ENCODE measurements around the gene LPP. TPM values are rescaled to one million over a fixed set of nuclear protein-coding genes. Genes with fewer than 3 reads are reported as not detected.
A peak's percentile ranks its signal among the peaks of the same experiment; 100 is the strongest.

The LPP gene
- total RNA-seq, 2 donors from 2014 or later, result 52.7 to 53.4 TPM

DNA sequence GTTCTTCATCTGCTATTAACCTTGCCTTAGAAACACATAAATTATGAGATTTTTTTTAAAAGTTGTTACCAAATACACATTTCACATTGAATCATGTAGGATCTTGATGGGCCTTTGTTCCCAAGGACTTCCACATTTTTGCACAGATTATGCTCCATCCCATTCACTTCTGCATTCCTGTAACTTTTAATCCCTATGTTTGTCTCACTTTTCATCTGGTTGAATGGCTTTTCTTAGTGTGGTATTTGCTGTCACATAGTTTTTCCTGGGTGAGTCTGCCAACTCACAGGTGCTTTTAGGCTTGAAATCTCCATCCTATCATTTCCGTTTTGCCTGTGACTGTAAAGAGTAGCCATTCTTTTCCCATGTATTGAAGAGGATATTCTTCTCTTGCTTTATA is 720.6 kb downstream of the LPP start:
- H3K27ac Mint-ChIP-seq, result no peak overlapping the region
- H3K36me3 Mint-ChIP-seq, result peaks cover 11 to 15% of the 10 kb centered on the region in 2 donors
- no peaks in the 10 kb centered on the region for H3K9me3 Mint-ChIP-seq
- no peak for ATAC-seq
- DNase-seq (ENCODE audit: low spot score in 2 of 2), result no peak

DNA sequence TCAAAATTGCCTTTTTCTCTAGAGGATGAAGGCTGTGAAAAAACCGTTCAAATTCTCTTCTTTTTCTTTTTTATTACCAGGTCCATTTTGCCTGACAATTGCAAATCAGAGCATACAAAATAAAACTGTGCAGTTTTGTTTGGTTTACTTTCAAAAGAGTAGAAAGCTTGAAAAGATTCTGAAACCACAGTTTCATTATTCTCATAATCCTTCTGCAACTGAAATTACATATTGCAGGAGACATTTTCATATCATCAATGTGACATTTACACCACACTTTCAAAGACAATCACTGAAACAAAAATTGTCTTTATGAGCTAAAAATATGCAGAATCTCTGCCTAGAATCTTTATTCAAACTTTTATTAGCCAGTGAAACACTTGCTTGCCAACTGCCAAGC is 721.5 kb downstream of the LPP start:
- H3K36me3 Mint-ChIP-seq, result peaks cover 11 to 15% of the 10 kb centered on the region in 2 donors
- ATAC-seq (peak in 1 of 2 donors; percentile 35), DNase-seq (ENCODE audit: low spot score in 2 of 2) (no peak)
- no peak overlapping the region for H3K27ac Mint-ChIP-seq
- no peaks in the 10 kb centered on the region for H3K9me3 Mint-ChIP-seq

DNA sequence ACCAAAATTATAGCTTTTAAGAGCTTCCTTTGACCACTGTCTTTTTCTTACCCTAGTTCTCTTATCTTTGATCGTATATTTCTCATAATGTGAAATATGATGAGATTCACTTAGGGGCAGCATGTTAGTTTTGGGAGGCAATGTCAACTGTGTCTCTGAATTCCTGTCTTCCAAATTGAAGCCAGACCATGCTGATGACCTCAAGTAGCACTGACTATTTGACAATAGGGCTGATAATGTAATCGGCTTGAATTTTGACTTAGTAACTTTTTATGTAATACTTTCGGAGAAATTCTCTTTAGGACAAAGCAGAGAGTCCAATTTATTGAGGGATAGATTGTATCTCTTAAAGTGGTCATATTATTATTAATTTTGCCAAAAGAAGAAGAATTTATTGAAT is 722.4 kb downstream of the LPP start:
- no peak for DNase-seq (ENCODE audit: low spot score in 2 of 2)
- Mint-ChIP-seq H3K9me3 (no peaks in the 10 kb centered on the region), H3K27ac (no peak overlapping the region), H3K36me3 (peaks cover 11 to 20% of the 10 kb centered on the region in 2 donors)
- ATAC-seq, result no peak

DNA sequence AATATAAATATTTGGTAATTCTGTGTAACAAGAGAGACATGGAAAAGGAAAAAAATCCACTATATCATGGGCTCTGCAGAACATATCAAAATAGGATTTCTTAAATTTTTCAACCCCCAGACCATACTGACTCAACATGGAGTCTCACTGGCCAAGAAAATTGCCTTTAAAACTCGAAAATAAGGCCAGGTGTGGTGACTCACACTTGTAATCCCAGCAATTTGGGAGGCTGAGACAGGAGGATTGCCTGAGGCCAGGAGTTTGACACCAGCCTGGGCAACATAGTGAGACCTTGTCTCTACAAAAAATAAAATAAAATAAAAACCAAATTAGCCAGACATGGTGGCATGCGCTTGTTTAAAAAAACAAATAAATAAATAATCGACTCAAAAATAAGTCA is 723.4 kb downstream of the LPP start:
- Mint-ChIP-seq H3K36me3 (peaks cover 18% of the 10 kb centered on the region in 2 donors), H3K9me3 (no peaks in the 10 kb centered on the region), H3K27ac (no peak overlapping the region)
- no peak for DNase-seq (ENCODE audit: low spot score in 2 of 2)
- no peak for ATAC-seq

DNA sequence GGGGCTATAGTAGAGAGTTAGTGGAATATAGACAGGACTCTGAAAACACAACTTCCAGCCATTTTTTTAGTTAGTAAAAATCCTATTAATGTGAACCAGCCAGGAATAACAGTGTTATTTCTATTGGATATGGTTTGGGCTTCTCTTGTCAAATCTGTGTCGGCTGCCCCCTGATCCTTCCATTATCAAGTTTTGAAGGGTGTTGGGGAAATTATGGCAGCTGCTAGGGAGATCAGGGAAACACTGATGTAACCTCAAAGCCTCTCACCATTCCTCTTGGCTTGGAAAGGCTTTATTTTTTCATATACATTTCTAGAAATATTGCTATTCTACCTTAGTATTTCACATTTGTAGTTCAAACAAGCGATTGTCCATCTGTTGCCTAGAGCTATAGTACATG is 724.1 kb downstream of the LPP start:
- Mint-ChIP-seq H3K36me3 (peaks cover 14 to 18% of the 10 kb centered on the region in 2 donors), H3K9me3 (no peaks in the 10 kb centered on the region), H3K27ac (no peak overlapping the region)
- no peak for ATAC-seq
- no peak for DNase-seq (ENCODE audit: low spot score in 2 of 2)

DNA sequence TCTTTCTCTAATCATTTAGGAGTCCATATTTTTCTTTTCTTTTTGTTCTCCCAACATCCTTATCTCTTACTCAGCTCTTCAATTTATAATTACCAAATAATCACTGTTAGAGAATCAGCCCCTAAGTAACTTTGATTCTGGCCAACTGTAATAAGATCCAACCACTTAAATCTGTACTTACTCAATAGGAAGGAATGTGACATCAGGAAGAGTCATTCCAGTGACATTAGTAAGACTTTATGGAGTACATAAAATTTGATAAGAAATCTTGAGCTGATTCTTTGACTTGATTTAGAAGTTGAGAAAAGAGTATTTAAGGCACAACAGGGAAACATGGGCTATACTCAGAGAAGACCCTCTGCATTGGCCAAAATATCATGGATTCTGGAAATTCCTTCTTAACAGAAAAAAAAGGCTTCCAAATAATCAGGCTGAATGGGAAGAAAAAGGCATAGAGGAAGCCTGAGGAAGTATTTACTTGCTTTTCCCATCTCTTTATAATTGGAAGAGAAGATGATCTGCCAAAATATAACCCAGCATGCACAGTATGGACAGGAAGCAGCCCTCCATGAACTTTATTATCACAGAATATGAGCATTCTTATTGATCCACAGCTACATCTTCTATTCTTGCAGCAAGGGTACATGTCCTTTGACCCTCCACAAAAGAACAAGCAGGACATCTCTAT is 728.1 kb downstream of the LPP start:
- Mint-ChIP-seq H3K36me3 (peaks cover 5 to 7% of the 10 kb centered on the region in 2 donors), H3K9me3 (no peaks in the 10 kb centered on the region), H3K27ac (no peak overlapping the region)
- ATAC-seq, result no peak
- no peak for DNase-seq (ENCODE audit: low spot score in 2 of 2)

DNA sequence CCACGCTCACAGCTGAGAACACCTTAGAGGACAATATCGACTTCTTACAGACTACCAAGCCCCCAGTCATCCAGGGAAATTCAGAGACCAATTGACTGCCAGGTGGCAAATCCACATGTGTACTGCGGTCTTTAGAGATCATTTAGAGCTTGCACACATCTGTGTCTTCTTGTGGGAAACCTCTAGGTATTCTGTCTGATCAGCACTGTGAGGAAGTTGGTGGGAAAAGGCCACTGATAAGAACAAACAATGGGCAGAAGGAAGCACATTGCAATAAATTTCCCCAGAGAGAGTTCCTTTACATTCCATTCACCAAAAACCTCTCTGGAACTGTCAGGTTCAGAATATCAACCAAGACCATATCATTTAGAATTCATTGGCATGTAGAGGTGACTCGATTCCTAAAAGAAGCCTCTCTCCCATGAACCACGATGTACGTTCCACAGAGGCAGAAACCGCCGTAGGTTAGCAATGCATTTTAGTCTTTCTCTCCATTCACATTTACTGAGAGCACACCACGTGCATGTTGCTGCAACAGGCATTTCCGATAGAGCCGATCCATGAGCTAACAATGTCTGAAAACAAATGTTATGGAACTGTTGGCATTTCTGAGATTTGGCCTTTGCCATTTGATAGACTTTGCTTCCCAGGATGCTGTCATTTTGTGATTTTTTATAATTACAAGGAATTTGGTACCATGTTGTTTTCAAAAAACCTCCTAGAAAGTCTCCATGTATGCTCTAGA is 730.5 kb downstream of the LPP start:
- DNase-seq (ENCODE audit: low spot score in 2 of 2), result no peak
- no peak for ATAC-seq
- no peak overlapping the region for H3K27ac Mint-ChIP-seq
- H3K9me3 Mint-ChIP-seq, result no peaks in the 10 kb centered on the region
- peaks cover 5 to 7% of the 10 kb centered on the region in 2 donors for H3K36me3 Mint-ChIP-seq

DNA sequence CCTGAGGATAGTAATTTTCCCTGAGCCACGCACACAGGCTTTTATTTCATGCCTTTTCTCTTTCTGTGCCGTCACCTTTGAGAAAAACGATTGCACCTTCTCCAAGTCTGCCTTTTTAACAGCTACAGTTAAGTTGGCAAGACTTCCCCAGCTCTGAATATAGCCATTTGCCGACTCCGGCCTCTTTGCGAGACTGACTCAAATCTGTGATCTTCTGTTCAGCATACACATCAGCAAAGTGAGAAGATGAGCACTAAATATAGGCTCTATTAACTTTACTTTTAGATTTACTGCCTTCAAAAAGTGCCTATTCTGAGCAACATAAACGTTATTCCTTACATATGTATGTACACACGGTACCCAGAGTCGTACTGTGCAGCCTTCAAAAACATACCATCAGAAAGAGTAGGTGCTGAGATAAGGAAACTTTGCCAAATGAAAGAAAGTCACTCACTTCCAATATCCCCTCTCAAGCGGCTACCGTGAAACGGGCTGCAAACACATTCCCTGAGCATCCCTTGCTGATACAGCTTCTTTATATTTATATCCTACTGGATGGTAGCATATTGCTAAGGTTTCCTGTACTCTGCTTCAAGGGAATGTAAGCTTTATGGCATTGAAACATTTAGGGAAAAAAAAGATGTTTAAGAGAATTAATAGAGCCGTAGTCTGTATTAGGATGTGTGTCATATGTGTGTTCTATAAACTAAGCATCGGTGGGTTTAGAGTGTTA is 734.5 kb downstream of the LPP start:
- no peak for ATAC-seq
- peaks cover 0 to 6% of the 10 kb centered on the region in 2 donors for H3K36me3 Mint-ChIP-seq

DNA sequence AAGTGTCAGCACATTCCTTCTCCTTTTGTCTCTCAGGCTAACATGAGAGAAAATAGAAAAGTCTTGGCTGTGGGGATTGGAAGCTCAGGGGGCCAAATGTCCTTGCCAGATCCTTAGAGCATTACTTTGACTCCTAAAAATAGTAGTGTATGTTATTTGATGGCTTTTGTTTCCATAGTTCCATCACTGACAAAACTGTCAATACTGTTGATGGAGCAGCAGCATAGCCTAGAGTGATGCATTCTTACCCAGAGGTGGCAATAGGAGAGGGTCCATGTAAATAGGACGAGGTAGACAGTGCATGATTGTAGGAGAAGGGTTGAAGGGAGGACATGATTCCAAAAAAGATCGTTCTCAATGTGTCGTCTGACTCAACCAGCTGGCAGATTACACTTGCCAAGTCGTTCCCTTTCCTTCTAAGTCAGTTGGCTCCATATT is 735.1 kb downstream of the LPP start:
- ATAC-seq, result no peak
- no peak for DNase-seq (ENCODE audit: low spot score in 2 of 2)
- no peak overlapping the region for H3K27ac Mint-ChIP-seq
- H3K36me3 Mint-ChIP-seq, result peaks cover 0 to 6% of the 10 kb centered on the region in 2 donors
- peaks cover 0 to 4% of the 10 kb centered on the region in 2 donors for H3K9me3 Mint-ChIP-seq

More for the DNA sequence above, 734.5 kb downstream of the LPP start:
- Mint-ChIP-seq H3K9me3 (peaks cover 0 to 4% of the 10 kb centered on the region in 2 donors), H3K27ac (no peak overlapping the region)
- DNase-seq (ENCODE audit: low spot score in 2 of 2), result no peak

DNA sequence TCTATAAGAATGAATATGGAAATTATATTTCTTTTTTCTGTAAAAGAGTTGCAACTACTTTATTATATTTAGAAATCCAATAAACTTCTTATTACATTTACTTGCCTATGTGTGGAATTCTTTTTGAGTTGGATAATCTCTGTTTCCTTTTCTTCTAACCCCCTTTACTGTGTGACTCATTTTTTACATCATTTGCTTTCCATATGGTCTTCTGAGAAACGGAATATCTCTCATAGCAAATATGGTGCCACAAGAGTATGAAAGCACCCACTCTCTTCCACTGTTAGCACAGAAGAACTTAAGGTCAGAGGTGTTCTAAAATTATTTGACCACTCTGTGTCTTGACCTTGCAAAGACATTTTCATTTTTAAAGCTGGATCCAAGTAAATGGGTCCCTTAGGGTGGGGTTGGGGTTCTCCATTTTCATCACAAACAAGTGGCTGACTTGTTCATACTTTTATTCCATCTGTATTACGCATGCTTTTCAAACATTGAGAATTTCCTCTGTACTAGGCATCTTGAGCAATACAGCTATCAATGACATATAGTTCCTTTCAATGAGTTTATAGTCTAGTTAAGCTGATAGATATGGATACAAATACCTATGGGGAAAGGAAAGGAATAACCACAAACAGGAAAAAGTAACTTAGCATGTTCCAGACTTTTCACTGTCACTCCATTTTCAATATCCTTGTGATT is 736.8 kb downstream of the LPP start:
- peaks cover 0 to 6% of the 10 kb centered on the region in 2 donors for H3K36me3 Mint-ChIP-seq
- ATAC-seq (no peak), DNase-seq (ENCODE audit: low spot score in 2 of 2) (no peak)
- H3K9me3 Mint-ChIP-seq, result peaks cover 0 to 4% of the 10 kb centered on the region in 2 donors
- H3K27ac Mint-ChIP-seq, result no peak overlapping the region

DNA sequence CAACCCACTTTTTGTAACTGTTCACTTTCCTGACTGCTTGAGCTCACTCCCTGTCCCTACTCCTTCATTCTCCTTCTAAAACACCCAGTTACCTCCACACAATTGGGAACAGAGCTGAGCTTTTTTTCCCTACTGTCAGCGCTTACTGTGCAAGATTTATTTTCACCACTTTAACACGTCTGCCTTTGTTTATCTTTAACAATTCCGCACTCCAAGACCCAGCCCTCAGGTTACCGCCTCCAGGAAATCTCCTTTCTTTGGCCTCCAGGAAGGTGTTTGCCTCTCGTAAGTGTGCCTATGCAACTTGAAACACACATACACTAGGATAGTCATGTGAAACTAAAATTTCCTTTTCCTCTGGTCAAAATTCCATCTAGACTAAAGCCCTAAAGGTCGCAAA is 745.9 kb downstream of the LPP start:
- H3K27ac Mint-ChIP-seq, result no peak overlapping the region
- no peaks in the 10 kb centered on the region for H3K36me3 Mint-ChIP-seq

DNA sequence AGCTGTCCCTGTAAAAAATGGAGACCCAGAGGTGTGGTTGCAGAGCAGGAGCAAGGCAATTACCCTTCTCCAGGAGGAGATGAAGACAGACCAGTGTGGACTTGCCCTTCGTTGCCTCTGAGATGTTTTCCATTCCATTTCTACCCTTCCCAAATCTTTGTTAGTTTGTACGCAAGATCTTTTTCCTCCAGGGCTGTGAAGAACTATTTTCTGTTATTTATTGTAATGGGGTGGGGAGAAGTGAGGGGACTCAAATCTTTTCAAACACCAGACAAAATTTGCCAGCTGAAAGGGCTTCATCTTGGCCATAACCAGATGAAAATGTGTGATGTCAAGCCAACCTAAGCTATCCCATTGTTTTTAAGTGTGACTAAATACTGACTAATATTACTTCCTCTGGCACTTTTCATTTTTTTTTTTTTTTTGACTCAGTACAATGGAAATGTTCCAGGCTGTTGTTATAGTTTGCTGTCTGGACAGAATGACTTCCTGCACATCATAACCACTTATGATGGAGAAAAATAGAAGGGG is 746.5 kb downstream of the LPP start:
- peak; percentile 38 to 39 for ATAC-seq
- no peak for DNase-seq (ENCODE audit: low spot score in 2 of 2)
- peaks cover 0 to 5% of the 10 kb centered on the region in 2 donors for H3K9me3 Mint-ChIP-seq
- no peak overlapping the region for H3K27ac Mint-ChIP-seq
- peaks cover 0 to 1% of the 10 kb centered on the region in 2 donors for H3K36me3 Mint-ChIP-seq

More for the DNA sequence above, 745.9 kb downstream of the LPP start:
- ATAC-seq (no peak), DNase-seq (ENCODE audit: low spot score in 2 of 2) (no peak)
- H3K9me3 Mint-ChIP-seq, result peaks cover 0 to 5% of the 10 kb centered on the region in 2 donors

DNA sequence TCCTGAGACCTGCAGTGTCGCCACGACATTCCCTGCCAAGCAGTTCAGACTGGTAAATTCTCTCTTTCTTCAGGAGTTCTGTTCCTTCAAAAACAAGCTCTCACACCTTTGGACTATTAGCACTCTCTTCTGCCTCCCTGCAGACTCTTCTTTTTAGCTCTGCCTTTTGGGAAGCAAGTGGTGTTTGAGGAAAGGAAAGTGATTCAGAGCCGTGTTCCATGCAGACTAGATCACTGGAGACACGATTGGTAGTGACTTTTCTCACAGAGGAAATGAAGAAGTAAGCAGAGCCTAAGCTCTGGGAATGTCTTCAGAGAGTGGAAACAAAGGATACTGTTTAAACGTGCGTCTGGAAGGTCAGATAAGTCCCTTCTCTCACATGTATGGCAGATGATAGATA is 747.2 kb downstream of the LPP start:
- peaks cover 0 to 5% of the 10 kb centered on the region in 2 donors for H3K9me3 Mint-ChIP-seq
- DNase-seq (ENCODE audit: low spot score in 2 of 2) (no peak), ATAC-seq (no peak)
- no peak overlapping the region for H3K27ac Mint-ChIP-seq
- peaks cover 0 to 6% of the 10 kb centered on the region in 2 donors for H3K36me3 Mint-ChIP-seq

DNA sequence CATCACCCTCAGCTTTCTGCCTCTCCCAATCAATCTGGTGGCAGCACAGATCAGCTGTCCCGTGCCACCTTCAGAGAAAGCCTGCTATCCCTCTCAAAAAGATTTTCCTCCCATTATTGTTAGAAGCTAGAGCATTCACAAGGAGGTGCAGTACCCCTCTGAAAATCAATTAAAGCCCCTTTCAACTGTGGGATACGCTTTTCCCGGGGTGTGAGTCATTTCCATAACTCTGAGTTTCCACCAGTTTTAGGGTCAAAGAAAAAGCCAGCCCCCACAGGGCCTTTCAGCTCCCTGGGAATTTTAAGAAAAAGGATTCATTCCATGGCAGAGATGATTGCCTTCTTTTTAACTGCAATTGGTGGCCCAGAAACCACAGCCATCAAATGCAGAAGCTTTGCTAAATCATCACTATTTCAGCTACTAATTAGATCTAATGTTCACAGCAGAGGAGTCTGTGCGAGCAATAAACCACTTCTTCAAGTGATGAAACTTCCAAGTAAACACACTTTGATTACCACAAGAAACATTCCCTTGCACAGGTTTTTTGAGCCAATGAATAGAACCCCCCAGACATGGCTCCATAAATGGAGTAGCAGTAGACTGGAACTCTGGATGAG is 747.8 kb downstream of the LPP start:
- H3K36me3 Mint-ChIP-seq, result peaks cover 0 to 6% of the 10 kb centered on the region in 2 donors
- peaks cover 0 to 5% of the 10 kb centered on the region in 2 donors for H3K9me3 Mint-ChIP-seq

DNA sequence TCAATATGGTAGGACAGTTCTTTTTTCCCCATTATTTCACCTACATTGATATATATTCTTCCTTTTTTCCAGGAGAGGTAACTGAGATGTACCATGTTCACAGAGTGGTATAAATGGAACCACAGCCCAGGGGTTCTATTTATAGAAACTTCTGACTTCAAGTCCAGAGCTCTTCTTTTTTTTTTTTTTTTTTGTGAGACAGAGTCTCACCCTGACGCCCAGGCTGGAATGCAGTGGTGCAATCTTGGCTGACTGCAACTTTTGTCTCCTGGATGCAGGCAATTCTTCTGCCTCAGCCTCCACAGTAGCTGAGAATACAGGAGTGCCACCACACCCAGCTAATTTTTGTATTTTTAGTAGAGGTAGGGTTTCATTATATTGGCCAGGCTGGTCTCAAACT is 750.7 kb downstream of the LPP start:
- ATAC-seq, result no peak
- no peak for DNase-seq (ENCODE audit: low spot score in 2 of 2)
- Mint-ChIP-seq H3K9me3 (peaks cover 0 to 9% of the 10 kb centered on the region in 2 donors), H3K27ac (no peak overlapping the region), H3K36me3 (peaks cover 0 to 6% of the 10 kb centered on the region in 2 donors)

More for the DNA sequence above, 747.8 kb downstream of the LPP start:
- ATAC-seq, result no peak
- H3K27ac Mint-ChIP-seq, result no peak overlapping the region
- DNase-seq (ENCODE audit: low spot score in 2 of 2), result no peak

DNA sequence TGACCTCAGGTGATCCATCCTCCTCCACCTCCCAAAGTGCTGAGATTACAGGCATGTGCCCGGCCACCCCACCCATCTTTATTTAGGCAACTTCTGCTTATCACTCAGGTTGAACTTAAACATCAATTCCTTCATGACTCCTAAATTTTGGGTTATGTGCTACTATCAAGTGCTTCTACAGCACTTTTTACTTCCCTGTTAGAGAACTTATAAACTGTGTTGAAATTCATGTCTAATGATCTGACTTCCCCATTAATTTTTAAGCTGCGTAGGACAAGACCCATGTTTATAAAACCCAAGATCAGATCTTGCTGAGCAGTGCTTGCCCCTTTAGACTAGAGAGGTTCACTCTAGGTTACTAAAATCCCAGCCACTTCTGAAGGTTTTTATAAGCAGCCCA is 751.6 kb downstream of the LPP start:
- ATAC-seq (no peak), DNase-seq (ENCODE audit: low spot score in 2 of 2) (no peak)
- no peak overlapping the region for H3K27ac Mint-ChIP-seq
- H3K9me3 Mint-ChIP-seq, result peaks cover 3 to 9% of the 10 kb centered on the region in 2 donors
- H3K36me3 Mint-ChIP-seq, result peaks cover 0 to 6% of the 10 kb centered on the region in 2 donors

All from activated naive CD4-positive, alpha-beta T cell treated with anti-CD3 and anti-CD28 coated beads, Interleukin-2, amount 50 U/mL, for 72 hours (primary cell).